Nephron (organoid): ENCODE results near the gene CENPO.

Source experiments
- H3K27ac Mint-ChIP-seq, 3 experiments: 2 replicates each; pipeline ENCODE4 v1.8.0; 2020; ENCODE audit warnings: mixed read lengths in 3 of 3, mild to moderate bottlenecking in 2 of 3, moderate library complexity in 1 of 3
- H3K27me3 Mint-ChIP-seq: 2 replicates; pipeline ENCODE4 v1.8.0; 2021; ENCODE audit warnings: low read depth, mild to moderate bottlenecking, moderate library complexity, mixed read lengths
- H3K36me3 Mint-ChIP-seq: 2 replicates; pipeline ENCODE4 v1.8.0; 2020; ENCODE audit warnings: low read depth, mixed read lengths
- H3K4me1 Mint-ChIP-seq: 2 replicates; pipeline ENCODE4 v1.8.0; 2020; ENCODE audit warnings: mixed read lengths
- H3K4me3 Mint-ChIP-seq, 3 experiments: 2 replicates each; pipeline ENCODE4 v1.8.0; 2020; ENCODE audit warnings: mild to moderate bottlenecking in 3 of 3, mixed read lengths in 3 of 3, moderate library complexity in 2 of 3
- H3K9me3 Mint-ChIP-seq: 2 replicates; pipeline ENCODE4 v1.8.0; 2020; ENCODE audit warnings: mixed read lengths
- TF ChIP-seq, protein P1 (sequence below), 3 experiments: fragments of 200-600 bp; sonication (generic); IDR thresholded peaks; one replicate each; pipeline ENCODE4 v1.5.0; 2021; ENCODE audit warnings: antibody characterized with exemption in 3 of 3; ENCODE audit not compliant: unreplicated experiment in 3 of 3

CENPO gene

DNA sequence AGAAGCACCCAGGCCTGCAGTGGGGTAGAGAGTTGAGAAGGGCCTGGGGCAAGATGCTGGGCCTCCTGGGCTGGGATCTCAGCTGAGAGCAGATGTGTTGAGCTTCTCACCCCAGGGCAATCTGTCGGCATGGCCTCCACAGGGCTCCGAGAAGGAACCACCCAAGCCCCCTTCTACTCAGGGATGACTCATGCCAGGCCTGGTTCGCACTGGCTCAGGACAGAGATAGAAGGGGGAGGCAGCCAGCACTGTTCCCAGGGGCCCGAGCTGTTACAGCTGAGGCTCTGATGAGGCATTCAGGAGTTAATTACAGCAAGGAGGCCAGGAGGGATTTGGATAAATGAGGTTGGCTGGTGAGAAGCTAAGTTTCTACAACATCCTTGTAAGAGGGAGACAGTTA is 62.5 kb downstream of the CENPO start:
- TF ChIP-seq, protein P1, sequence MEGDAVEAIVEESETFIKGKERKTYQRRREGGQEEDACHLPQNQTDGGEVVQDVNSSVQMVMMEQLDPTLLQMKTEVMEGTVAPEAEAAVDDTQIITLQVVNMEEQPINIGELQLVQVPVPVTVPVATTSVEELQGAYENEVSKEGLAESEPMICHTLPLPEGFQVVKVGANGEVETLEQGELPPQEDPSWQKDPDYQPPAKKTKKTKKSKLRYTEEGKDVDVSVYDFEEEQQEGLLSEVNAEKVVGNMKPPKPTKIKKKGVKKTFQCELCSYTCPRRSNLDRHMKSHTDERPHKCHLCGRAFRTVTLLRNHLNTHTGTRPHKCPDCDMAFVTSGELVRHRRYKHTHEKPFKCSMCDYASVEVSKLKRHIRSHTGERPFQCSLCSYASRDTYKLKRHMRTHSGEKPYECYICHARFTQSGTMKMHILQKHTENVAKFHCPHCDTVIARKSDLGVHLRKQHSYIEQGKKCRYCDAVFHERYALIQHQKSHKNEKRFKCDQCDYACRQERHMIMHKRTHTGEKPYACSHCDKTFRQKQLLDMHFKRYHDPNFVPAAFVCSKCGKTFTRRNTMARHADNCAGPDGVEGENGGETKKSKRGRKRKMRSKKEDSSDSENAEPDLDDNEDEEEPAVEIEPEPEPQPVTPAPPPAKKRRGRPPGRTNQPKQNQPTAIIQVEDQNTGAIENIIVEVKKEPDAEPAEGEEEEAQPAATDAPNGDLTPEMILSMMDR (IDR thresholded peaks at IDR 0.05; ENCODE audit: unreplicated experiment in 3 of 3) = no peak
- peaks cover 4% of the 10 kb centered on the region for H3K36me3 Mint-ChIP-seq
- H3K4me3 Mint-ChIP-seq = no peak overlapping the region
- peak overlapping the region in 2 of 3 experiments; percentile 67 to 80 for H3K27ac Mint-ChIP-seq
- peaks cover 24% of the 10 kb centered on the region for H3K4me1 Mint-ChIP-seq
- no peaks in the 10 kb centered on the region for H3K27me3 Mint-ChIP-seq
- no peaks in the 10 kb centered on the region for H3K9me3 Mint-ChIP-seq

DNA sequence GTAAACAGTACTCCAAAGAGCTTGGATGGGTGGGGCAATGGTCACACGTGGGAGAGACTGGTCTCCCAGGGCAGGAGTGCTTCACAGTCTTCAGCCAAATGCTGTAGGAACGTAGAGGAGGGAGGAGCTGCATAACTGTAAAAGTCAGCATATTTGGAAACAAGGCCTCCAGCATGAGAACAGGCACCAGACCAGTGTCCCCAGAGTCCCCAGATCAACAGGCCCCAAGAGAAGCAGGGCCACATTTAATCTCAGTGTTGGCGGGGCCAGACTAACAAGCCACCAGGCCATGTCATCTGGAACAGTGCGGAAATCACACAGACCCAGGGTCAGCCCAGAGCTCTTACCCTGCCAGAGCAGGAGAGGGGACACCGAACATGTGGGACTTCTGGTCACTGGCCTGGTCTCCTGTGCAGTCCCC is 63.6 kb downstream of the CENPO start:
- H3K4me3 Mint-ChIP-seq = no peak overlapping the region
- H3K4me1 Mint-ChIP-seq = peaks cover 24% of the 10 kb centered on the region
- no peaks in the 10 kb centered on the region for H3K9me3 Mint-ChIP-seq
- no peak overlapping the region for H3K27ac Mint-ChIP-seq
- H3K27me3 Mint-ChIP-seq = no peaks in the 10 kb centered on the region
- peaks cover 4% of the 10 kb centered on the region for H3K36me3 Mint-ChIP-seq
- TF ChIP-seq, protein P1 (IDR thresholded peaks at IDR 0.05; ENCODE audit: unreplicated experiment in 3 of 3) = no peak

DNA sequence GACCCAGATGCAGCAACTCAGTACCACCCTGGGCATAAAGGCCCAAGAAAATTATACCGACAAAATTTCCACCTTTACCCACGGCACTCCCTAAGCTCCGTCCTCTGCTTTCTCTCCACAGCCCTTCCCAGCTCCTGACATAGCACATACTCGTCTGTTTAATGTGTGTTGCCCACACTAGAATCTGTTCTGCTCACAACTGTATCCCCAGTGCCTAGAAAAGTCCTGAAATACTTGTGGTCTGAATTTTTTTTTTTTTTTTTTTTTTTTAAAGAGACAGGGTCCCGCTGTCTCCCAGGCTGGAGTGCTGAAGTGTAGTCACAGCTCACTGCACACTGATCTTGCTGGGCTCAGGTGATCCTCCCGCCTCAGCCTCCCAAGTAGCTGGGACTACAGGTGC is 64.5 kb downstream of the CENPO start:
- Mint-ChIP-seq H3K4me1 (peaks cover 24% of the 10 kb centered on the region), H3K9me3 (no peaks in the 10 kb centered on the region), H3K27ac (no peak overlapping the region), H3K36me3 (peaks cover 3% of the 10 kb centered on the region), H3K27me3 (no peaks in the 10 kb centered on the region), H3K4me3 (no peak overlapping the region)
- TF ChIP-seq, protein P1 (IDR thresholded peaks at IDR 0.05; ENCODE audit: unreplicated experiment in 3 of 3) = no peak

DNA sequence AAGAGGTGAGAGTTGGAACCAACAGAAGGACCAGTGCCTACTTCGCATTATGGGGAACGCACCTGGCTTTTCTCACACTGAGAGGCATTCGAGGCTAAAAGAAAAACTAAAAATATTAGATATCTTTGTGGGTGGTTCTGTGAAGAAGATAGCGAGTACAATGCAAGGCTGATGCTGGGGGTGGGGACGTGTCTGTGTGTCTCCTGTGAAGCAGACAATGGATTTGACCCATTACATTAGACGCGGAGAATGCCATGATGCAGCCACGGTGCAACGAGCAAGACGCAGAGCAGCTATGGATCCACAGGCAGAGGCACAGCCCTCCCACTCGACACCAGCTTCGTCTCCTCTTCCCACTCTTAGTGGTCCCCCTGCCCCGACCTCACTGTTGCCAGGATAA is 65.8 kb downstream of the CENPO start:
- no peak overlapping the region for H3K4me3 Mint-ChIP-seq
- peaks cover 23% of the 10 kb centered on the region for H3K4me1 Mint-ChIP-seq
- H3K9me3 Mint-ChIP-seq = no peaks in the 10 kb centered on the region
- no peaks in the 10 kb centered on the region for H3K36me3 Mint-ChIP-seq
- TF ChIP-seq, protein P1 (IDR thresholded peaks at IDR 0.05; ENCODE audit: unreplicated experiment in 3 of 3) = no peak
- no peak overlapping the region for H3K27ac Mint-ChIP-seq
- H3K27me3 Mint-ChIP-seq = no peaks in the 10 kb centered on the region

DNA sequence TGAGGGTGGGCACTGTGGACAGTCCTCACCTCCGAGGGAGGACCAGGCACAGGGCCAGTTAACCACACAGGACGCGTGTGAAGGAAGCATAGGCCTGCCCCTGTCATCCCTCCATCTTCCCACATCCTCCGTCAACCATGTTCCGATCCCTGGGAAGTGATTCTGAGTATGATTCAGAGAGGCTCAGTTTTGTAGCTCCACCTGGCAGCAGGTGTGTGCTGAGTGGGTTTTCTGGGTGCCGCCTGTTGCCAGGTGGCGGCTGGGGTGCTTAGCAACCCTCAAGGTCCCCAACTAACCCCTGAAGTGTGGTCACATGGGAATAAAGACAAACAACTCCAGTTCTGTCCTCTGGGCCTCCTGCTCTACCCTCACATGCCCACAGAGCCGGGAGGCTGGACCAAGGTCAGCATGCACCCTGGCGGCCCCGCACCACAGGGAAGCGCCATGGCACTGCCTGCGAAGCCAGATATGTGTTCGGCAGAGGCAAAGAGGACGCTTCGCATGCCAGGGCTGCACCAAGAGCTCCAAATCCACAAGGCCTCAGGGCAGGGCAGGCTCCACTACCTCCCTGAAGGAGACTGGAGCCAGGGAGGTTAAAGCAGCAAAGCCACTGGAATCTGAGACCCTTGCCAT is 66.9 kb downstream of the CENPO start:
- Mint-ChIP-seq H3K27ac (no peak overlapping the region), H3K27me3 (no peaks in the 10 kb centered on the region), H3K36me3 (peaks cover under 1% of the 10 kb centered on the region), H3K4me3 (no peak overlapping the region), H3K4me1 (peaks cover 15% of the 10 kb centered on the region), H3K9me3 (no peaks in the 10 kb centered on the region)
- TF ChIP-seq, protein P1 (IDR thresholded peaks at IDR 0.05; ENCODE audit: unreplicated experiment in 3 of 3) = no peak

DNA sequence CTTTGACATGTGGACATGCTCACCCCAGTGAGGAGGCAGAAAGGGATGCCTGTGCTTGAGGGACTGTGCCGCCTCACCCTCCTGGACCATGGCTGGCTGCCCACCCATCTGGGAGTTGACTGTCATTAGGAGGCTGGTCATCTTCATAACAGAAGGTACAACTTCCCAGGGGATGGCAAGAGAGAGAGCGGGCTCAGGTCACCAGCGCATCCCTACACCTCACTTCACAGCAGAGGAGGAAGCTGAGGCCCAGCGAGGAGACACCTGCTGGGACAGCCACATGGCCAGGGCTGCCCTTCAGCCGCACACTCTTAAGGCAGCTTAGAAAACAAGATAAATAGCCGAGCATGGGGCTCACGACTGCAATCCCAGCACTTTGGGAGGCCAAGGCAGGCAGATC is 67.4 kb downstream of the CENPO start:
- TF ChIP-seq, protein P1 (IDR thresholded peaks at IDR 0.05; ENCODE audit: unreplicated experiment in 3 of 3) = no peak
- no peaks in the 10 kb centered on the region for H3K9me3 Mint-ChIP-seq
- H3K36me3 Mint-ChIP-seq = peaks cover 4% of the 10 kb centered on the region
- H3K4me3 Mint-ChIP-seq = no peak overlapping the region
- no peak overlapping the region for H3K27ac Mint-ChIP-seq
- no peaks in the 10 kb centered on the region for H3K27me3 Mint-ChIP-seq
- H3K4me1 Mint-ChIP-seq = peaks cover 9% of the 10 kb centered on the region
